K562 (cell line): ENCODE data around the gene CDC20B. TPM values are rescaled to one million over a fixed set of nuclear protein-coding genes. Genes with fewer than 3 reads are reported as not detected.

Experiments used
- CCAR2 ChIP-seq: fragments of 200-400 bp; formaldehyde crosslinking; IDR thresholded peaks from 2 replicates; pipeline ENCODE4 v1.6.1; 2017; ENCODE audit warnings: mild to moderate bottlenecking, low read depth, low read length
- CREB1 ChIP-seq, 2 experiments: sonication (generic) in 1 of 2; formaldehyde crosslinking in 1 of 2; IDR thresholded peaks; 2 replicates each; pipeline versions ENCODE4 v1.6.1 to v1.8.0; 2012 to 2022; ENCODE audit warnings: inconsistent platforms in 1 of 2, mild to moderate bottlenecking in 1 of 2, missing genetic modification reagents in 1 of 2, moderate library complexity in 1 of 2
- KDM1A ChIP-seq, 2 experiments: fragments of 450-650 bp; IDR thresholded peaks; 2 replicates each; pipeline ENCODE4 v1.6.1; 2016; ENCODE audit warnings: mild to moderate bottlenecking in 2 of 2
- NCOR1 ChIP-seq: fragments of 450-650 bp; IDR thresholded peaks from 2 replicates; pipeline ENCODE4 v1.6.1; 2016; ENCODE audit warnings: mild to moderate bottlenecking, moderate library complexity
- NONO ChIP-seq, 2 experiments: fragments of 200-400 bp in 1 of 2; fragments of 450-650 bp in 1 of 2; formaldehyde crosslinking in 1 of 2; IDR thresholded peaks; 2 replicates each; pipeline ENCODE4 v1.6.1; 2017; ENCODE audit warnings: low read depth in 2 of 2, mild to moderate bottlenecking in 2 of 2, moderate library complexity in 2 of 2, low read length in 1 of 2
- NR4A1 ChIP-seq, 2 experiments: fragments of 250-450 bp in 1 of 2; fragments of 450-650 bp in 1 of 2; sonication (Bioruptor Pico) in 1 of 2; IDR thresholded peaks; 2 replicates each; pipeline versions ENCODE4 v1.4.0 to v1.6.1; 2016 to 2020; ENCODE audit warnings: mild to moderate bottlenecking in 2 of 2, missing compliant biosample characterization in 1 of 2, missing genetic modification characterization in 1 of 2, moderate library complexity in 1 of 2
- POLR2B ChIP-seq: fragments of 450-650 bp; IDR thresholded peaks from 2 replicates; pipeline ENCODE4 v1.6.1; 2018; ENCODE audit warnings: low read depth; ENCODE audit not compliant: partially characterized antibody
- RBBP5 ChIP-seq: fragments of 200-600 bp; sonication (generic); IDR thresholded peaks from 2 replicates; pipeline ENCODE4 v1.6.1; 2012; ENCODE audit warnings: borderline replicate concordance, mild to moderate bottlenecking, low read length, control low read depth, inconsistent platforms; ENCODE audit not compliant: insufficient read depth, poor library complexity, severe bottlenecking
- SIN3A ChIP-seq, 2 experiments: fragments of 150-350 bp in 1 of 2; IDR thresholded peaks; 2 replicates each; pipeline ENCODE4 v1.6.1; 2011 to 2016; ENCODE audit warnings: borderline replicate concordance in 2 of 2, low read depth in 2 of 2, low read length in 2 of 2, mild to moderate bottlenecking in 2 of 2, moderate library complexity in 2 of 2; ENCODE audit not compliant: control insufficient read depth in 1 of 2
- SMC3 ChIP-seq: conservative IDR thresholded peaks from 2 replicates; pipeline ENCODE4 v1.6.1; 2011; ENCODE audit warnings: low read depth, low read length, improper control_type of control experiment; ENCODE audit not compliant: insufficient read depth
- SOX6 ChIP-seq: fragments of 450-650 bp; IDR thresholded peaks from 2 replicates; pipeline ENCODE4 v1.6.1; 2014; ENCODE audit warnings: mild to moderate bottlenecking
- TRIM24 ChIP-seq, 2 experiments: fragments of 450-650 bp; IDR thresholded peaks; 2 replicates each; pipeline ENCODE4 v1.6.1; 2016
- ZNF24 ChIP-seq: fragments of 450-650 bp; IDR thresholded peaks from 2 replicates; pipeline ENCODE4 v1.6.1; 2016
- ZNF354B ChIP-seq: fragments of 250-450 bp; sonication (Bioruptor Pico); IDR thresholded peaks from 2 replicates; pipeline ENCODE4 v1.4.0; 2020
- polyA plus RNA-seq, 8 experiments: library from polyadenylated mRNA; depleted of rRNA in 4 of 8; stranded (reverse) in 5 of 8; unstranded in 3 of 8; fragments of >200 nt; fragmentation: Nextera tagmentation in 2 of 8; fragmentation: Illumina TruSeq in 1 of 8; extraction: Ambion mirVana in 2 of 8; extraction: Trizol in 1 of 8; gene quantifications; 2 replicates each; pipeline versions ENCODE4 v1.2.1 to v1.2.3, GENCODE V29; 2011 to 2014; ENCODE audit warnings: inconsistent platforms in 1 of 8, missing spikeins in 1 of 8
- total RNA-seq, 7 experiments: library from RNA; depleted of rRNA in 6 of 7; stranded (reverse); fragments of >200 nt in 6 of 7; fragmentation: Illumina TruSeq in 2 of 7; extraction: Trizol in 2 of 7; gene quantifications; 2 replicates each; pipeline versions ENCODE4 v1.2.1 to v1.2.3, GENCODE V29; 2011 to 2021; ENCODE audit warnings: low replicate concordance in 1 of 7
- TF ChIP-seq, protein P1 (sequence below), 2 experiments: fragments of 450-650 bp in 1 of 2; sonication (generic) in 1 of 2; formaldehyde crosslinking in 1 of 2; IDR thresholded peaks; 2 replicates each; pipeline versions ENCODE4 v1.7.1 to v1.9.0; 2016 to 2022; ENCODE audit warnings: inconsistent platforms in 1 of 2, mild to moderate bottlenecking in 1 of 2, missing genetic modification reagents in 1 of 2
- TF ChIP-seq, protein P2 (sequence below): fragments of 450-650 bp; conservative IDR thresholded peaks from 2 replicates; pipeline ENCODE4 v1.6.1; 2016; ENCODE audit warnings: missing genetic modification characterization, low read depth, mild to moderate bottlenecking, missing compliant biosample characterization, moderate library complexity

Gene CDC20B
- total and polyA plus RNA-seq, 9 of the 15 experiments (the other 6 are each of a cell fraction or from before 2014, with no cell fraction given): 0.04 TPM; not detected in 8

DNA sequence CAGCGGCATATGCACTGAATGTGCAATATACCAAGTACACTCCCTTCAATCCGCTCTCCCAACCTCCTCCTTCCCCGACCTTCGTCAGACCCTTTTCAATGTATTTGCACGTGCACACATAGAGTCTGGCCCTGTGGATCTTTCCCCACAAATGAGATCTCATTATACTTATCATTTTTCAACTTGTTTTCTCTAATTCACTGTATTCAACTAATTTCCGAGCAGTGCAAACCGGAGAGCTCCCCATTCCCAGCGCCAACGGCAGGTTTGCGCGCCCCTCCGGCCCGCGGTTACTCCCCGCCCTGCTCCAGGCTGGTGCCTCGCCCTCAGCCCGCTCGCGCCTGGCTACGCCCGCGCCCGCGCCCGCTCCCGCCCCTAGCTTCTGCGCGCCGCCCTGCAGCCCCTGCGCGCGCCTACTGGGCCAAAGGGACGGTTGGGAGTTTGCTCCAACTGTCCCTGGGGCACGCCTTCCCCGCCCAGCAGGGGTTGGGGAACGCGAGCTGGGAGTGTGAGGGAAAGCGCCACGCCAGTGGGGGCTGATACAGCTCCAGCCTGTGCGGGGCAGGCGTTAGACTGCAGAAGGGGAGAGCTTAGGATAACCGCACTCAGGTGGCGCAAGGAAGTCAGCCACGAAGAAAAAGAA lies 3.3 kb upstream of the CDC20B start (continued):
- no peak for TF ChIP-seq CCAR2
- TF ChIP-seq POLR2B: no peak
- TF ChIP-seq NR4A1 (CRISPR knock-in tag; IDR thresholded peaks at IDR 0.05): no peak
- no peak for TF ChIP-seq NR4A1 (tag; IDR thresholded peaks at IDR 0.05)
- TF ChIP-seq, protein P1, sequence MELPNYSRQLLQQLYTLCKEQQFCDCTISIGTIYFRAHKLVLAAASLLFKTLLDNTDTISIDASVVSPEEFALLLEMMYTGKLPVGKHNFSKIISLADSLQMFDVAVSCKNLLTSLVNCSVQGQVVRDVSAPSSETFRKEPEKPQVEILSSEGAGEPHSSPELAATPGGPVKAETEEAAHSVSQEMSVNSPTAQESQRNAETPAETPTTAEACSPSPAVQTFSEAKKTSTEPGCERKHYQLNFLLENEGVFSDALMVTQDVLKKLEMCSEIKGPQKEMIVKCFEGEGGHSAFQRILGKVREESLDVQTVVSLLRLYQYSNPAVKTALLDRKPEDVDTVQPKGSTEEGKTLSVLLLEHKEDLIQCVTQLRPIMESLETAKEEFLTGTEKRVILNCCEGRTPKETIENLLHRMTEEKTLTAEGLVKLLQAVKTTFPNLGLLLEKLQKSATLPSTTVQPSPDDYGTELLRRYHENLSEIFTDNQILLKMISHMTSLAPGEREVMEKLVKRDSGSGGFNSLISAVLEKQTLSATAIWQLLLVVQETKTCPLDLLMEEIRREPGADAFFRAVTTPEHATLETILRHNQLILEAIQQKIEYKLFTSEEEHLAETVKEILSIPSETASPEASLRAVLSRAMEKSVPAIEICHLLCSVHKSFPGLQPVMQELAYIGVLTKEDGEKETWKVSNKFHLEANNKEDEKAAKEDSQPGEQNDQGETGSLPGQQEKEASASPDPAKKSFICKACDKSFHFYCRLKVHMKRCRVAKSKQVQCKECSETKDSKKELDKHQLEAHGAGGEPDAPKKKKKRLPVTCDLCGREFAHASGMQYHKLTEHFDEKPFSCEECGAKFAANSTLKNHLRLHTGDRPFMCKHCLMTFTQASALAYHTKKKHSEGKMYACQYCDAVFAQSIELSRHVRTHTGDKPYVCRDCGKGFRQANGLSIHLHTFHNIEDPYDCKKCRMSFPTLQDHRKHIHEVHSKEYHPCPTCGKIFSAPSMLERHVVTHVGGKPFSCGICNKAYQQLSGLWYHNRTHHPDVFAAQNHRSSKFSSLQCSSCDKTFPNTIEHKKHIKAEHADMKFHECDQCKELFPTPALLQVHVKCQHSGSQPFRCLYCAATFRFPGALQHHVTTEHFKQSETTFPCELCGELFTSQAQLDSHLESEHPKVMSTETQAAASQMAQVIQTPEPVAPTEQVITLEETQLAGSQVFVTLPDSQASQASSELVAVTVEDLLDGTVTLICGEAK (IDR thresholded peaks at IDR 0.05): 0 out of 2 replicates have a peak, but pooled peaks have one; percentile 26
- TF ChIP-seq, protein P1 (CRISPR knock-in tag; IDR thresholded peaks at IDR 0.05): no peak
- no peak for TF ChIP-seq ZNF24
- TF ChIP-seq NONO (IDR thresholded peaks at IDR 0.05; ENCODE audit: low read depth in 2 of 2, low read length in 1 of 2): peak in 1 of 2 experiments; percentile 67; a peak in 1 of 4 replicates
- peak in 1 of 2 experiments; percentile 11; a peak in 1 of 4 replicates for TF ChIP-seq TRIM24 (IDR thresholded peaks at IDR 0.05)
- TF ChIP-seq SIN3A (IDR thresholded peaks at IDR 0.05; ENCODE audit: borderline replicate concordance in 2 of 2, control insufficient read depth in 1 of 2, low read depth in 2 of 2, low read length in 2 of 2): 0 out of 4 replicates have a peak, but pooled peaks of 1 of the 2 experiments have one; percentile 6
- peak; percentile 35 for TF ChIP-seq RBBP5
- TF ChIP-seq SOX6: peak; percentile 51; the same call in 1 of the 2 replicates
- 0 out of 2 replicates have a peak, but pooled peaks have one; percentile 12 for TF ChIP-seq SMC3
- TF ChIP-seq CREB1 (IDR thresholded peaks at IDR 0.05): no peak
- TF ChIP-seq CREB1 (CRISPR knock-in tag; IDR thresholded peaks at IDR 0.05): peak; percentile 34; the same call in 1 of the 2 replicates
- no peak for TF ChIP-seq NCOR1
- TF ChIP-seq, protein P2, sequence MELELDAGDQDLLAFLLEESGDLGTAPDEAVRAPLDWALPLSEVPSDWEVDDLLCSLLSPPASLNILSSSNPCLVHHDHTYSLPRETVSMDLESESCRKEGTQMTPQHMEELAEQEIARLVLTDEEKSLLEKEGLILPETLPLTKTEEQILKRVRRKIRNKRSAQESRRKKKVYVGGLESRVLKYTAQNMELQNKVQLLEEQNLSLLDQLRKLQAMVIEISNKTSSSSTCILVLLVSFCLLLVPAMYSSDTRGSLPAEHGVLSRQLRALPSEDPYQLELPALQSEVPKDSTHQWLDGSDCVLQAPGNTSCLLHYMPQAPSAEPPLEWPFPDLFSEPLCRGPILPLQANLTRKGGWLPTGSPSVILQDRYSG (tag): 0 out of 2 replicates have a peak, but pooled peaks have one; percentile 20
- no peak for TF ChIP-seq KDM1A (IDR thresholded peaks at IDR 0.05)
- no peak for TF ChIP-seq ZNF354B (CRISPR knock-in tag)
